Measurements from ENCODE around the gene CARD14. TPM values are rescaled to one million over a fixed set of nuclear protein-coding genes. Genes with fewer than 3 reads are reported as not detected.

CARD14 gene
- total RNA-seq = 0.41 TPM

DNA sequence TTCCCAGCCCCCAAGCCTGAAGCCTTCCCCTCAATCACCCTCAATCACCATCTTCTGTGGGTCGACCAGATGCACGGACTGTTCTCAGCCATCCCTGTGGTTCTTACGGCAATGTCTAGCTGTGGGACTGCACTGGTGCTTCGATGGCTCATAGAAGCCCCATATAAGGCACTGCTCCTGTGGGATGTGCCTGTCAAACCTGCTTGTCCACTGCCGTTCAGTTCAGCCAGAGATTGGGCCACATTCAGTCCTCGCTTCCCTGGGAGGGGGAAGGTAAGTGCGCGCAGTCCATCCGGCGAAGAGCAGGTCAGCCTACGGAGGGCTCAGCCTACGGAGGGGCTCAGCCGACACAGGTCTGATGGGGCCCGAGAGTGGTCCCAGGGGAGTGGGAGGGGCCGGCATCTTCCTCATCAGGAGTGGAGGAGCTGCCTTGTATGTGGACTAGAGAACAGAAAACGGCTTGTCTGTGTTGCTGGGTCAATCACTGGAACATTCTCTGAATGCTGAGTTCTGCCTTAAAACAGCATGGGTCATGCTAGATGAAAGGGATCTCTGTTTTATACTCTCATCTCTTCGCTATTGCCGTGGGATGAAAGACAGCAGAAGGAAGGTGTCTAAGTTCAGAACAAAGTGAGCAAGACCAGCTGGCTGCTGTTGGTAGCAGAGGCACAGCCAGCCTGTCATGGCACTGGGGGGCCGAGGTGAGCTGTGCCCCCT lies at the start of gene CARD14:
TSS of gene CARD14 (plus strand) at position 247 of the 717 bp plus-strand sequence. CDS start 11,409 bp downstream, outside the sequence.
- DNase-seq (ENCODE audit: low spot score in 2 of 2) = no peak
- FAIRE-seq = no peak

- DNase-seq (ENCODE audit: low spot score in 2 of 2) = no peak
- FAIRE-seq = no peak
Observed at GRCh38 chr17:80122026-80122575, 47.7 kb upstream of the CARD14 start.

DNA sequence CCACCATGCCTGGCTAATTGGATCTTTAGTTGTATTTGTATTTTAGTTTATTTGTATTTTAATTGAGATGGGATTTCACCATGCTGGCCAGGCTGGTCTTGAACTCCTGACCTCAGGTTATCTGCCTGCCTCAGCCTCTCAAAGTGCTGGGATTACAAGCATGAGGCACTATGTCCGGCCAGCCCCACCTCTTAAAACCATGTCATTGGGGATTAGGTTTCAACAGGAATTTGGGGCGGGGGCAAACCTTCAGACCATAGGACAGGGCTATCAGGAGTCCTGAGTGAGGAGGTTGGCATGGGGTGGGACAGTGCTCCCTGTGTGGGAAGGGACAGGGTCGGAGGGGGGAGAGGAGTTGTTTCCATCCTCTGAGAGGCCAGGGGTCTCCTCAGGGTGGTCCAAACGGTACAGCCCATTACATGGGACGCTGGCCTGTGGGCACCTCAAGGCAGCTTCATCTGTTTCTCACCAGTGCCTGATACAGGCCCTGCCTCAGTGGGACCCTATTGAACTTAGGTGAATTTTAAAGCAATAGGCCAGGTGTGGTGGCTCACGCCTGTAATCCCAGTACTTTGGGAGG lies 46.8 kb upstream of the CARD14 start:
- DNase-seq (ENCODE audit: low spot score in 2 of 2) (no peak), FAIRE-seq (no peak)

- no peak for FAIRE-seq
- no peak for DNase-seq (ENCODE audit: low spot score in 2 of 2)
Observed at GRCh38 chr17:80123791-80124190, 46.0 kb upstream of the CARD14 start.

GRCh38 chr17:80124351-80124981 lies 45.4 kb upstream of the CARD14 start:
- no peak for FAIRE-seq
- DNase-seq (ENCODE audit: low spot score in 2 of 2) = peak in 1 of 2 donors; percentile 15

DNA sequence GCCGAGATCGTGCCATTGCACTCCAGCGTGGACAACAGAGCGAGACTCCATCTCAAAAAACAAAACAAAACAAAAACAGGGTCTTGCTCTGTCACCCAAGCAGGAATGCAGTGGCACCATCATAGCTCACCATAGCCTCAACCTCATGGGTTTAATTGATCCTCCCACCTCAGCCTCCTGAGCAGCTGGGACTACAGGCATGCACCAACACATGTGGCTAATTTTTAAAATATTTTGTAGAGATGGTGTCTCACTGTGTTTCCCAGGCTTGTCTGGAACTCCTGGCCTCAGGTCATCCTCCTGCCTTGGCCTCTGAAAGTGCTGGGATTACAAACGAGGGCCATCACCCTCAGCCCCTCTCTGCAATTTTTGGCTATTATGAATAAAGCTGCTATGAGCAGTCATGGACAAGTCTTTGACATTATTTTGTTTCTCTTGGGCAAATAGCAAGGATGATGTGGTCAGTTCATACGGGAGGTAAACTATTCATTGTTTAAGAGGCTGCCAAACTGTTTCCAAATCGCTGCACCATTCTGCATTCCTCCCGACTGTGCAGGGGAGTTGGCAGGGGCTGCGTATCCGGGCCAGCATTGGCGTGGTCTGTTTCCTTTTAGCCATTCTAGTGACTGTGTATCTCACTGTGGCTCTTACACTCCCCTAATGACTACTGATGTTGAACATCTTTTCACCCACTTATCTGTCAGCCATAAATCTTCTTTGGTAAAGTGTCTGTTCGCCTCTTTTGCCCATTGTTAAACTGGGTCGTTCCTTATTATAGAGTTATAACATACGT lies 44.0 kb upstream of the CARD14 start:
- FAIRE-seq = no peak
- no peak for DNase-seq (ENCODE audit: low spot score in 2 of 2)

GRCh38 chr17:80126449-80126715 lies 43.4 kb upstream of the CARD14 start:
- DNase-seq (ENCODE audit: low spot score in 2 of 2) = no peak
- FAIRE-seq = no peak

DNA sequence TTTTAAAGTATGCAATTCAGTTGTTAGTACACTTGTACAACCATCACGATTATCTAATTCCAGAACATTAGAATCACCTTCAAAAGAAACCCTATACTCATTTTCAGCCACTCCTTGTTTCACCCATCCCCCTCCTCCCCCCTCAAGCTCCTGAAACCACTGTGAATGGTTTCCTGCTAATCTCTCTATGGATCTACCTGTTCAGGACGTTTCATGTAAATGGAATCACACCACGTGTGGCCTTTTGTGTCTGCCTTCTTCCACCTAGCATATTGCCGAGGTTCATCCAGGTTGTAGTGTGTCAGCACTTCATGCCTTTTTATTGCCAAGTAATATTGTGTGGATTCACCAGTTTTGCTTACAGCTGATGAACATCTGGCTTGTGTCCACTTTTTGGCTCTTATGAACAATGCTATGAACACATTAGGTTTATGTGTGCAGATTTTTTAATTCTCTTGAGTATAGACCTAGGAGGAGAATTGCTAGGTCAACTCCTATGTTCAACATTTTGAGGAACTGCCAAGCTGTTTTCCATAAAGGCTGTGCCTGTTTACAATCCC lies 40.7 kb upstream of the CARD14 start:
- no peak for DNase-seq (ENCODE audit: low spot score in 2 of 2)

DNA sequence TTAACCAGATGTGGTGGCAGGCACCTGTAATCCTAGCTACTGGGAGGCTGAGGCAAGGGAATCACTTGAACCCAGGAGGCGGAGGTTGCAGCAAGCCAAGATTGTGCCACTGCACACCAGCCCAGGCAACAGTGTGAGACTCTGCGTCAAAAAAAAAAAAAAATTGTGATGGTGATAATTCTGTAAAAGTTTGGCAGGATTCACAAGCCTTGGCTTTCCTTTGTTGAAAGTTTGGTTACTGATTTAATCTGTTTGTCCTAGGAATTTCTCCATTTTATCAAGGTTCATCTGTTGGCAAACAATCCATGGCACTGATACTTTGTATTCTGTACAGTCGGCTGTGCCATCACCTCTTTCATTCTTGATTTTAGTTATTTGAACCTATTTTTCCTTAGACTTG lies 38.8 kb upstream of the CARD14 start:
- DNase-seq (ENCODE audit: low spot score in 2 of 2) (no peak), FAIRE-seq (no peak)

More for the DNA sequence above, 40.7 kb upstream of the CARD14 start:
- no peak for FAIRE-seq

DNA sequence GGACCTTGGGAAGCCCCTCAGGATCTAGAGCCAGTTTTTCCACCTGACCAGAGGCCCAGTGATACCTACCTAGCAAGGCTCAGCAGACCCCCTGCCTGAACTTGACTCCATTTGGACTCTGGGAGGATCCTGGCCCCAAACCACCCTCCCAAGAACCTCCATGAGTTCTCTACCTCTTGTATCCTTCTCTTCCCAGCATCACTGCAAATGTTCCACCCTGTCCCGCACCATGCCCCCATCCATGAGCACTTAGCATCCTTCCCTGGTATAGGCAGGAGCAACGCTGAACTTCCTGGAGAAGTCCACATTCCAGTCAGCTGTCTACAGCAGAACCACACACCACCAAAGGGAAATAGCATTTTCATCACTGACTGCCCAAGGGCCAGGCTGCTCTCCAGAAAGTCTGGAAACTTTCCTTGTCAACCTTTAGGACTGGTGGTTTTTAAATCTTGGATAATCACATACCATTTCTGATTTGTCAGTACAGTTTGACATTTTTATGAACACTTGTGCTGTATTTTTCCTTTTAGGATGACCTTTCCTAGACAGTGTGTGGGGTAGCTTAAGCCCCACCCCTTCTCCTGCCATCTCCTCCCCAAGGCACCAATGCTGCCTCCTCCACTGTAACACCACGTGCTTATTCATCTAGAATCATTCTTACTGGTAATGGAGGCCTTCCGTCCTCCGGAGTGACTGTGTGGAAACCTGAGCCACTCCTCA lies 36.8 kb upstream of the CARD14 start:
- FAIRE-seq = no peak
- DNase-seq (ENCODE audit: low spot score in 2 of 2) = no peak

DNA sequence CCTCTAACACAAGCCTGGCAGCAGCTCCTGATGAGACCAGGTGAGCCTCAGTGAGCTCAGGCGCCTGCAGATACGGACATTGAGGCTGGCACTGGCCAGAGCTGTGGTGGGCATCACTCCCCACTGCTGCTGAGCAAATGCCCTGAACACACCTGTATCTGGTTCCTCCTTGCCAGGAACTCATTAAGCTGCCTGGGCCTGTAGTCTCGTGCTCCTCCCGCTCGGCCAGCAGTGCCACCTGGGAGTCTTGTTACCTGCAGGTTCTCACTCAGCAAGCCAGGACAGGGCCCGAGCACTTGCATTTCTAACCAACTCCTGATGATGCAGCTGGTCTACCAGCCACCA lies 36.2 kb upstream of the CARD14 start:
- FAIRE-seq = no peak
- DNase-seq (ENCODE audit: low spot score in 2 of 2) = no peak

DNA sequence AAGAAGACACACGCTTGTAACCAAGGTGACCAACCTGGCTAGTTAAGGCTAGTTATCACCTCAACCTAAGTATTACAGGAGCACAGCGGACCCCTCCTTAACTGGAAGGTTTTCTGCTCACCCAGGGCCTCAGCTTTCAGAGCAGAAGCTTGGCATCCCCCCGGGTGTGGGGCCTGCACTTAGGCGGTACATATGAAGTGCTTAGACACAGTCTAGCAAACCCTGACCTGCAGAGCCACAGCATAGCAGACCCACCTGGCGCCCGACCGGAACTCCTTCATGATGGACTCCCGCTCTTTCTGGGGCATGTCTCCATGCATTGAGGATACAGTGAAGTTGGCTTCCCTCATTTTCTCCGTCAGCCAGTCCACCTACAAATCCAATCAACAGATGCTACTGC lies 32.7 kb upstream of the CARD14 start:
- no peak for DNase-seq (ENCODE audit: low spot score in 2 of 2)

GRCh38 chr17:80138856-80139426 lies 30.9 kb upstream of the CARD14 start:
- DNase-seq (ENCODE audit: low spot score in 2 of 2) (no peak), FAIRE-seq (no peak)

More for the DNA sequence above, 32.7 kb upstream of the CARD14 start:
- FAIRE-seq = no peak

DNA sequence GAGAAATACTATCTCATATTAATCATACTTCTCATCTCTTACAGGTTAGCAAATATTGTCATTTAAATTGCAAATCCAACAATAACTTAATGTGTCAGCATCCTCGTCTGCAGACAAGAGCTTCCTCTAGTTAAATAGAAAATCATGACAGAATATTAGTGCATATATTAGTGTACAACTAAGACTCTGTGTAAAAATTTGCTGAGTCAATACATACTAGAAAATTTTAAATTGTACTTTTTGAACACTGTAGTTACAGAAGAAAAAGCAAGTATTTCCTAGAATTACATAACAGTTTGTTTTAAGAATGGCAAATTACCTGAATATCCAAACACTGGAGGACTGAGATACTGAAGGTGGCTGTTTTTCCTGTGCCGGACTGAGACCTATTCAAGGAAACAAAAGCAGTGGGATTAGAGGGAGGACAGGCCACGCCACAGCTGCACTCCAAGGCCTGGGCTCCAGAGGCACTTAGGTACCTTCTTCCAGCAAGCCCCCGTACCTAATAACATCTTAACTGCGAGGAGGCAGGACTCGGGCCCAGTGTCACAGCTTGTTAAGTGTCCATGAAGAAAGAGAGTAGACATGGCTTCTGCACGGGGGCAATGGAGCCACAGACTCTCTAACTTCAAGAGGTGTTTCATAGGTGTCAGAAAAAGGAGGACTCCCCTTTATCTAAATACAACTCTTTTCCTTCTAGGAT lies 28.2 kb upstream of the CARD14 start:
- FAIRE-seq = no peak
- DNase-seq (ENCODE audit: low spot score in 2 of 2) = no peak

DNA sequence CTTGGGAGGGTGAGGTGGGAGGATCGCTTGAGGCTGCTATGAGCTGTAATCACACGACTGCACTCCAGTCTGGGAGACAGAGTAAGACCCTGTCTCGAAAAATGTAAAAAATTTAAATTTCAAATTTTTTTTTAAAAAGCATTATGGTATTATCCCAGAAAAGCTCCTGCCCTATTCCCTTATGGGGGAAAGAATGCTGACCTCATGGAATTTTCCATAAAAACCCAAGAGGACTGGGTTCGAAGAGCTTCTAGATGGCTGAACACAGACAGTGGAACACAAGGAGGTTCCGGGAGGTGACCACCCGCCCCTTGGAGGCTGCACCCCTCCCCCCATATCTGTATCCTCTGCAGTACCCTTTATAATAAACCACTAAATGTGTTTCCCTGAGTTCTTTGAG lies 26.9 kb upstream of the CARD14 start:
- no peak for DNase-seq (ENCODE audit: low spot score in 2 of 2)
- no peak for FAIRE-seq

DNA sequence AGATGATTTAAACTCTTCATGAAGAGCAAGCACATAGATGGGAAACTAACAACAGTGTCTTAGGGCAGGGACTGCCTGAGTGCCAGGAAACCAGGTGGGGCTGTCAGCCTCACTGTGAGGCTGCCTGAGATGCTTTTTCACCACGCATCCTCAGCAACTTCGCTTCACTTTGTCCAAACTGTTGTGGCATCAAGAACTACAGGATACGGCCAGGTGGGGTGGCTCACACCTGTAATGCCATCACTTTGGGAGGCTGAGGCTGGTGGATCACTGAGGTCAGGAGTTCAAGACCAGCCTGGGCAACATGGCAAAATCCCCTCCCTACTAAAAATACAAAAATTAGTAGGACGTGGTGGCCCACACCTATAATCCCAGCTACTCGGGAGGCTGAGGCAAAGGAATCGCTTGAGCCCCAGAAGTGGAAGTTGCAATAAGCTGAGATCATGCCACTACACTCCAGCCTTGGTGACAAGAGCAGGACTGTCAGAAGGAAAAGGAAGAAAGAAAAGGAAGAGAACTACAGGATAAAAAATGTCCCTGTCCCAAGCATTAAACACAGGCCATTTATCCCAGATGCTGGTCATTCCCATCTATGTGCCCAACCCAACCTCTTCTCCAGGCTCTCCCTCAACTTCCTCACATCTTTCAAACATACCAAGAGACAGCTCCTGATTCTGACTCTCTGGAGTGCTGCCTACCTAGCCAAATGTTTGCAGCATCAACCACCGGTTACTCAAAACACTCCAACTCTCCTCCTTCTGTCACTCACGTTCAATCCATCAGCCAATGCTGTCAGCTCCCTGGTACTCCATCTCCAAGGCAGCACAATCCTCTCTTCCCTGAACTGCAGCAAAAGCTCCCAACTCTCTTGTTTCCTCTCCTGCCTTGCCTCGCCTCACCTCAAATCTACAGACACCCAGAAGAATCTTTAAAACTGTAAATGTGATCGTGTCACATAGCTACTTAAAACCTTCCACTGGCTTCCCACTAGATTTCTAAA lies 24.5 kb upstream of the CARD14 start:
- no peak for DNase-seq (ENCODE audit: low spot score in 2 of 2)
- FAIRE-seq = no peak

DNA sequence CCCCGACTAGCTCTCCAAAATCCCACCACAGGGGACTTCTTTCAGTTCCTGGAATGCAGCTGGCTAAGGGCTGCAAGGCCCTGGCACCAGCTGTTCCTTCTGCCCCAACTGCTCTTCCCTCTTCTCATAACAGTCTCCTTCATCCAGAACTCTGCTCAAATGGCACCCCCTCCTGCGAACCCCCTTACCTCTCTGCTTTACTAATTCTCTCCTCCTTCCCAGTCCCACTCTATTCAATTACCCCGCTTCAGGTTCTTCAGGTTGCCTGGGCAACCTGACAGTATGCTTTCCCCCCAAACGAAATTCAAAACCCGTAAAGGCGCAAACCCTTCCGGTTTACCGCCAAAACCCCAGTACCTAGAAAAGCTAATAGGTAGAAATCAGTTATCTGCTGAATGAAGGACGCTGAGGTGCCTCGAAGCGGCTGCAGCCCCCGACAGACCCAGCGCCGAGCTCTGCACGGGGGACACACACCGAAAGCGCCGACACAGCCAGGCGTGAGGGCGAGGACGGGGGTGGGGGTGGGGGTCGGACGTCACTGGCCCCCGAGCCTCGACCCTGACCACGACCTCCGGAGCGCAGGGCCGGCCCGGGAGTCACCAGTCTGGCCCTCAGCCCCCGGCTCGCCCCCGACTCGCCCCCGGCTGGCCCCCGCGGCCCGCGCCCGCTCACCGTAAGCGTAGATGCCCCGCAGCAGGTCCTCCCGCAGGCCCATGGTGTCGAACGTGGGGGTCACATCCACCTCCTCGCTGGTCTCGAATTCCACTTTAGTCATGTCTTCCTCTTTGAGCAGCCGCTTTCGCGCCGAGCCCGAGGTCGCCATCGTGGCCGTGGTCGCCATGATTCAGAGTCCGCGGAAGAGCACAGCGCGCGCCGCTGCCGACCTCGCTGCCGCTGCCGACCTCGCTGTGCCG lies 23.5 kb upstream of the CARD14 start:
- FAIRE-seq (no peak), DNase-seq (ENCODE audit: low spot score in 2 of 2) (peak; percentile 49 to 68)
